ENCODE results near the gene TMPRSS15.

DNA sequence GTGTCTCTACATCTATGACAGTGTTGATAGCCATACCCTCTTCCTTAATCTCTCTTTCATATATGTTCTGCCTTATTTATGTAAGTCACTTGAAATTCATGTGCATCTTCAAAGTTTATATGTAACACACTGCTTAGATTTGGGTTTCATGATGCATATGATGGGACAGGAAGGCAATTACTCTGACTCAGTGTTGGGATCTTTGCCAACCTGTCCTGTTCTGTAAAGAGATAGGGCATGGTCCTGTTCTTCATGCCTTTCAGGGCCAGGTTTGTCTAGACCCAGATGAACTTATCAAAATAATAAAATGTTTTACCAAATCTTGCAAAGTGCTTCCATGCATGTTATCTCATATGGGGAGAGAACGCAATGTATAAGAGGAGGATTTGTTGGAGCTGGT, 69.5 kb downstream of the TMPRSS15 start:
- no peak for TF ChIP-seq POLR2A (IDR thresholded peaks at IDR 0.05)
- TF ChIP-seq, protein P1, sequence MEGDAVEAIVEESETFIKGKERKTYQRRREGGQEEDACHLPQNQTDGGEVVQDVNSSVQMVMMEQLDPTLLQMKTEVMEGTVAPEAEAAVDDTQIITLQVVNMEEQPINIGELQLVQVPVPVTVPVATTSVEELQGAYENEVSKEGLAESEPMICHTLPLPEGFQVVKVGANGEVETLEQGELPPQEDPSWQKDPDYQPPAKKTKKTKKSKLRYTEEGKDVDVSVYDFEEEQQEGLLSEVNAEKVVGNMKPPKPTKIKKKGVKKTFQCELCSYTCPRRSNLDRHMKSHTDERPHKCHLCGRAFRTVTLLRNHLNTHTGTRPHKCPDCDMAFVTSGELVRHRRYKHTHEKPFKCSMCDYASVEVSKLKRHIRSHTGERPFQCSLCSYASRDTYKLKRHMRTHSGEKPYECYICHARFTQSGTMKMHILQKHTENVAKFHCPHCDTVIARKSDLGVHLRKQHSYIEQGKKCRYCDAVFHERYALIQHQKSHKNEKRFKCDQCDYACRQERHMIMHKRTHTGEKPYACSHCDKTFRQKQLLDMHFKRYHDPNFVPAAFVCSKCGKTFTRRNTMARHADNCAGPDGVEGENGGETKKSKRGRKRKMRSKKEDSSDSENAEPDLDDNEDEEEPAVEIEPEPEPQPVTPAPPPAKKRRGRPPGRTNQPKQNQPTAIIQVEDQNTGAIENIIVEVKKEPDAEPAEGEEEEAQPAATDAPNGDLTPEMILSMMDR (IDR thresholded peaks at IDR 0.05) = no peak
